LNCaP clone FGC (cell line): Measurements from ENCODE around the gene SCMH1.

Experiments
- DNase-seq: peaks from one replicate; pipeline ENCODE4 v3.0.0-alpha.2; 2011; ENCODE audit warnings: low read depth
- H3K4me3 ChIP-seq: 2 replicates; pipeline ENCODE4 v1.5.1; 2011; ENCODE audit warnings: mild to moderate bottlenecking, low read depth, low read length, control low read depth
- CTCF ChIP-seq: IDR thresholded peaks from 2 replicates; pipeline ENCODE4 v1.5.1; 2012; ENCODE audit warnings: mild to moderate bottlenecking; ENCODE audit not compliant: control insufficient read depth, insufficient read depth; ENCODE audit errors: extremely low read depth

Gene SCMH1

GRCh38 chr1:40984066-40984465 lies 258.0 kb downstream of the SCMH1 start:
- TF ChIP-seq CTCF: no peak
- no peak for DNase-seq

GRCh38 chr1:40983286-40983685 lies 258.8 kb downstream of the SCMH1 start:
- no peak for DNase-seq
- TF ChIP-seq CTCF: no peak
- no peak overlapping the region for H3K4me3 ChIP-seq

More at GRCh38 chr1:40984066-40984465, 258.0 kb downstream of the SCMH1 start:
- no peak overlapping the region for H3K4me3 ChIP-seq

GRCh38 chr1:40982721-40983120 lies 259.4 kb downstream of the SCMH1 start:
- peak; percentile 58 for DNase-seq
- no peak overlapping the region for H3K4me3 ChIP-seq
- no peak for TF ChIP-seq CTCF

- H3K4me3 ChIP-seq: peak overlapping the region; percentile 75
- no peak for TF ChIP-seq CTCF
Observed at GRCh38 chr1:40981691-40982448, 260.2 kb downstream of the SCMH1 start.

GRCh38 chr1:40980453-40981121 lies 261.5 kb downstream of the SCMH1 start:
- TF ChIP-seq CTCF: no peak
- DNase-seq: peak; percentile 38
- H3K4me3 ChIP-seq: peak overlapping the region; percentile 75

More at GRCh38 chr1:40981691-40982448, 260.2 kb downstream of the SCMH1 start:
- no peak for DNase-seq

- no peak for DNase-seq
- no peak for TF ChIP-seq CTCF
- peak overlapping the region; percentile 75 for H3K4me3 ChIP-seq
Observed at GRCh38 chr1:40980068-40980452, 262.0 kb downstream of the SCMH1 start.
